GM12872 (cell line): ENCODE measurements around the gene OR2B3.

ENCODE experiments used
- CTCF ChIP-seq: IDR thresholded peaks from 3 replicates; pipeline ENCODE4 v1.5.1; 2011; ENCODE audit warnings: low read depth, mild to moderate bottlenecking, low read length, moderate library complexity; ENCODE audit not compliant: insufficient read depth

The OR2B3 gene

GRCh38 chr6:29097803-29098202 is 10.7 kb upstream of the OR2B3 start:
- TF ChIP-seq CTCF, result no peak

GRCh38 chr6:29092957-29093356 is 5.8 kb upstream of the OR2B3 start:
- no peak for TF ChIP-seq CTCF

DNA sequence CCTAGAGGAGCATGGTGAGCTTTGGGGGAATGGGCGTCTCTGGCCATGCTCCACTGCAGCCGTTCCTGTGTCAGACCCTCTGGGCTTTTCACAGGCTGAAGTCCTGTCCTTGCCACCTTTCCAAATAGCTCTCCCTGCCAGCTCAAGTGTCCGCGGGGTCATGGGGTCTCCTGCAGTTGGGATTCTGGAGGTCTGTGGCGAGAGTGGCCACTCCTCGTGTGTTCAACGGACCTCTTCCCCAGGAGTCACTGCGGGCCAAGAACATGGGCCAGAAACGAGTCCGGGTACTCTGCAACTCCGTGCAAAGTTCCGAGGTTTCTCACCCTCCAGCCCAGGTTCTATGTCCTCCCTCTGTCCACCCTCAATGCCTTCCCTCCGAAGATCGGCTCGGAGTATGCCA is 4.7 kb downstream of the OR2B3 start:
- no peak for TF ChIP-seq CTCF

GRCh38 chr6:29081312-29081711 is 5.8 kb downstream of the OR2B3 start:
- no peak for TF ChIP-seq CTCF

DNA sequence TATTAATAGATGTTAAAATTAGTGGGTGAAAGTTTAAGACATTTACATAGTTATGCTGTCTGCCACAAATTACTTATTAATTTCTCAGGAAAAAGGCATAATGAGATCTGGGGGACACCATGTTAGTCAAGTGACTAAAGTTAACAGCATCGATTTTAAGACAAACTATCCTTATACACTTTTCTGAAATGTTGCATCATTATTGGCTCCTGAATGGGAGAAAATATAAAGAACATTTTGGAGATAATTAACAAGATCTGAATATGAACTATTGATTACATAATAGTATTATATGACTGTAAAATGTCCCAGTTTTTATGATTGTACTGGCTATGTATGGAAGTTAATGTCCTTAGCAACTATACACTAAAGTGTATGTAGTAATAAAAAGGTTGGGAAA is 7.9 kb downstream of the OR2B3 start:
- no peak for TF ChIP-seq CTCF

DNA sequence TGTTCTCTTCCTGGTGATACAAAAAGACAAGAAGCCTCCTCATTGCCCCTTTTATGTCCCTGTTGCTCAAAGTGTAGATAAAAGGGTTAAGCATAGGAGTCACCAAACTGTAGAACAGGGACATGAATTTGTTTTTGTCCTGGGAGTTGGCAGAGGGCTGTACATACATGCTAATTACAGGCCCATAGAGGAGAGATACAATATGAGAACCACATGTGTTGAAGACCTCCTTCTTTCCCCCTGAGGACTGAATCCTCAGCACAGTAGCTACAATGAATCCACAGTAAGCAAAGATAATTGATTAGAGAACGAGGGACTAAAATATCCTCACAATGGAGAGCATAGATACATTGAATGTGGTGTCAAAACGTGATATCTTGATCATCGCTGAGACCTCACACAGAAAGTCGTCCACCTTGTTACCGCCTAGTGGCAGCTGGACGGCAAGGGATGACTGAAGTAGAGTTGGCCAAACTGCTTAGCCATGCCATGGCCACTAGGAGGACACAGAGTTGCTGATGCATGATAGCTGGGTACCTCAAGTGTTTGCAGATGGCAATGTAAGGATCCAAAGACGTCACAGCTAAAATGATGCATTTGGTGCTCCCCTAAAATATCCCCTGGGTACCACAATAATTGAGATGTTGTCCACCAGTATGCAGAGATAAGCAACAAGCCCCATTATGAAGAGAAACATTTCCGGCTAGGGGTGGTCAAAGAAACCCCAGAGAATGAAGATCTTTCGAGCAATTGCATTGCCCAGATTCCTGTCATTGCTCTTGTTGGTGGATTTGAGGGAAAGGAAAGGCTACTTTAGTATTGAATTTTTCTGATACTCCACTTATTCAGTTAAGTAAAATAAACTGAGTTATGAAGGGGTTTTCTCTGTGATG is 15.0 kb downstream of the OR2B3 start:
- TF ChIP-seq CTCF, result peak; percentile 89

DNA sequence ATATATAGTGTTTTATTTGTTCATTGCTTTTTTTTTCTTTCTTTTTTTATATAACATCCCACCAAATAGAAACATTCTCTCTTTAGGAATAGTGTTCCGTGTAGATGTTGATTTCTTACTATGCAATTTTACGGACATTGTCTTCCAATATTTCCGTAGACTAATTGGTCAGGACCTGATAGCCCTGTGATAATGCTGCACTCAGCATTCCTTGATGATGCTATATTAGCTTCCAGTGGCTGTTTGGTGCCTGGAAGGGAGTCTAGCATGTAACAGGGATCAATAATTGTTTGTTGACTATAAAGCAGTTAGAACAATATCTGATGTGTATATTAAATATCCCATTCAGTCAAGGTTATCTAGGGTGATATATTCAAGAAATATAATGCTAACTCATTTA is 35.4 kb downstream of the OR2B3 start:
- TF ChIP-seq CTCF, result no peak

DNA sequence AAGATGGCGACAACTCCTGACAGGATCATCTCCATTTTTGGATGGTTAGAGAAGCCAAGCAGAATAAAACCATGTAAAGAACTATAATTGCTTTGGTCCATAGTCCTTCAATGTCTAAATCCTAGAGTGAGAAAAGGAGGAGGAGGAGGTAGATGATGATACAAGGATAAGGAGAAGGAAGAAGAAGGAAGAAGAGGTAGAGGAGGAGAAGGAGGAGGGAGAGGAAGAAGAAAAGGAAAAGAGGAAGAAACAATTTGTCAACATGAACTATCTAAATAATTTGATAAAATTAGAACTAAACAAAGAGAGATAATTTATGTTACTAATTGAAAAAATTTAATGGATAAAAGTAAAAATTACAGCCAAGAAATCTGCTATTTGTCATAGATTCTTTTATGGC is 42.0 kb downstream of the OR2B3 start, which contains the start of gene OR2W1:
OR2W1 (minus strand) TSS at position 101 of the 400 bp plus-strand sequence; CDS start at position 101, 0 bp downstream.
- no peak for TF ChIP-seq CTCF
